ENCODE data around the gene KCNQ4. TPM values are rescaled to one million over a fixed set of nuclear protein-coding genes. Genes with fewer than 3 reads are reported as not detected.

The KCNQ4 gene
- total RNA-seq, 1 experiment from 2014 or later, result 0.63 TPM

DNA sequence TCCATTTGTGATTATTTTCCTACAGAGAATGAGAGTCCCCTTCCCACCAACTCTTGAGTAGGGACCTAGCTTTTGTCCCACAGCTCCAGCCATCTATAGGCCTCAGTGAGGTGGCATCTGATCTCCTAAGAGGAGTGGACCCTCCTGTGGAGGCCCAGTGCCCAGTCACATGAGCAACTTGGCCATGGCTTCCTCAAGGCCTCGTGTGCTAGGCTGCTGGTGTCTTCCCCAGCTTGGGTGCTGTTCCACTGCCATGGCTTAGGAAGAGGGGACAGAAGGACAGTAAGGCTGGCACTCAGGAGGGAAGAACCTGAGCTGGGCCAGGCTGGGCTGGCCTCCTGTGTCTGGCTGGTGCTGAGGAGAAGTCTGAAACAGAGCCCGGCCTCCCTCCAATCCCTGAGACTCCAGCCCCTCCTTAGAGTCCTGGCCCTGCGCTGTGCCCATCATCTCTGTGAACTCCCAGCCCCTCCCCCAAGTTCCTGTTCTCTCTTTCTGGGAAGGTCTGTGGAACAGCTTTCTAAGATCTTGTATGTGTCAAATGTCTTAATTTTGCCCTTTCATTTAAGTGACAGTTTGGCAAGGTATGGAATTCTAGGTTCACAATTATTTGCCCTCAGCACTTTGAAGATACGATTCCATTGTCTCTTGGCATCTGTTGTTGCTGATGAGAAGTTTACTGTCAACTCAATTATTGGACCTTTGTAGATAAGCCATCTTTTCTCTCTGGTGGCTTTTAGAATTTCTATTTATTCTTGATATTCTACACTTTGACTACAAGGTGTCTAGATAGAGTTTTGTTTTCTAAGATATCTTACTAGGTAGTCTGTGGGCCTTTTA lies 7.1 kb upstream of the KCNQ4 start:
- DNase-seq (ENCODE audit: low read depth), result no peak

- no peak for DNase-seq (ENCODE audit: low read depth)
Measured at GRCh38 chr1:40777224-40777970, 6.2 kb upstream of the KCNQ4 start.

GRCh38 chr1:40780678-40781607 lies 2.6 kb upstream of the KCNQ4 start:
- DNase-seq (ENCODE audit: low read depth), result peak; percentile 84

GRCh38 chr1:40781608-40781971 lies 2.0 kb upstream of the KCNQ4 start:
- DNase-seq (ENCODE audit: low read depth), result no peak

GRCh38 chr1:40782371-40782956 lies 1.1 kb upstream of the KCNQ4 start:
- DNase-seq (ENCODE audit: low read depth), result peak; percentile 50

- no peak for DNase-seq (ENCODE audit: low read depth)
Measured at GRCh38 chr1:40784141-40784770, 669 bp downstream of the KCNQ4 start.

DNA sequence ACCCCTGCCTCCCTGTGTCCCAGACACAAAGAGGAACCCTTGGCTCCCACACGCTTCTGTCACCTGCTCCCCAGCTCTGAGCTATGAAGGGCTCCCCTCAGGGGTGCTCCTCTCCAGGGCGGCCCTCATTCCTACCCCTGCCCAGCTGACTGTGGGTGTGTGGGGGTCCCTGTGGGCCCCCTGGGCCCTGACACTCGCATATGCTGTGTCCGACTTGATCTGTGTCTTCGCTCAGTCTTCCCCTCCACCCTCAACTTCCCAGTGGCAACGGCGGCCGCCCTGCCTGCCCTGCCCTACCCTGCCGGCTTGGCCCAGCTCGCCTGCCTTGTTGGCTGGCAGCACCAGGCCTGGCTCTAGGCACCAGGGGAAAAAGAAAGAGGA lies 1.2 kb downstream of the KCNQ4 start:
- no peak for DNase-seq (ENCODE audit: low read depth)

DNA sequence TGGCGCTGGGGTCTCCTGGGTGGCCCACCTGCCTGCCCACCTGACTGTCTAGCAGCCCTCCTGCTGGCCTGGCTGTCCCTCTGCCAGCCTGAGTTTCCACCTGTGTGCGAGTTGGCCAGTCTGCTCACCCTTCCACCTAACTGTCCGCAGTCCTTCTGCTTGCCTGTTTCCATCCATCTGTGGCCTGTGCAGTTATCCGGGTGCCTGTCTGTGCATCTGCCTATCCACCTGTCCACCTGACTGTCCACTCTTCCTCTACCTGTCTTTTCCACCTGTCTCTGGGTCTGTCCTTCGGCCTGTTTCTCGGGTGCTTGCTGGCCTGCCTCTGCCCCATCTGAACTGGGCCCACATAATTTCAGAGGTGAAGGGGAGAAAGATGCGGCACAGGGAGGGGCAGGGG lies 1.9 kb downstream of the KCNQ4 start:
- no peak for DNase-seq (ENCODE audit: low read depth)

- no peak for DNase-seq (ENCODE audit: low read depth)
Measured at GRCh38 chr1:40786171-40786994, 2.8 kb downstream of the KCNQ4 start.

DNA sequence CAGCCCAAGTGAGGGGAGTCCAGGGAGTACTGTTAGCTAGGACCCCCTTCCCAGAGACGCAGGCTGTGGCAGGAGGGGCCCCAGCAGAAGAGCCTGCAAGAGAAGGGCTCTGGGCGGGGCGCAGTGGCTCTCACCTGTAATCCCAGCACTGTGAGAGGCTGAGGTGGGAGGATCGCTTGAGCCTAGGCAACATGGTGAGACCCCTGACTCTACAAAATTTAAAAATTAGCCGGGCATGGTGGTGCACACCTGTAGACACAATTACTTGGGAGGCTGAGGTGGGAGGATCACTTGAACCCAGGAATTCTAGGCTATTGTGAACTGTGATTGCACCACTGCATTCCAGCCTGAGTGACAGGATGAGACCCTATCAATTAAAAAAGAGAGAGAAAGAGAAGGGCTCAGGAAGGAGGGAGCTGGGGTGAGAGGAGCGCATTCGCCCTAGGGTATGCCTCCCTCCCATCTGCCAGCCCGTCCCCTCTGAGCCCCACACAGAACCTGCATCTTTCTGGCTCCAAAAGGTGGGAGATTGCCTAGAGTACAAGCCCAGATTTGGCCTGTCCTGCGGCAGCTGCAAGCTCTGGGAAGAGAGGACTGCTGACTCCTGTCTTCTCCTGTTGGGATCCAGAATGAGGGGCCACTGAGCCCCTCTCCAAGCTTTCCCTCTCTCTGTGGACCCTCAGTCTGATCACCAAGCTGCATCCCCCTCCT lies 3.6 kb downstream of the KCNQ4 start:
- no peak for DNase-seq (ENCODE audit: low read depth)

DNA sequence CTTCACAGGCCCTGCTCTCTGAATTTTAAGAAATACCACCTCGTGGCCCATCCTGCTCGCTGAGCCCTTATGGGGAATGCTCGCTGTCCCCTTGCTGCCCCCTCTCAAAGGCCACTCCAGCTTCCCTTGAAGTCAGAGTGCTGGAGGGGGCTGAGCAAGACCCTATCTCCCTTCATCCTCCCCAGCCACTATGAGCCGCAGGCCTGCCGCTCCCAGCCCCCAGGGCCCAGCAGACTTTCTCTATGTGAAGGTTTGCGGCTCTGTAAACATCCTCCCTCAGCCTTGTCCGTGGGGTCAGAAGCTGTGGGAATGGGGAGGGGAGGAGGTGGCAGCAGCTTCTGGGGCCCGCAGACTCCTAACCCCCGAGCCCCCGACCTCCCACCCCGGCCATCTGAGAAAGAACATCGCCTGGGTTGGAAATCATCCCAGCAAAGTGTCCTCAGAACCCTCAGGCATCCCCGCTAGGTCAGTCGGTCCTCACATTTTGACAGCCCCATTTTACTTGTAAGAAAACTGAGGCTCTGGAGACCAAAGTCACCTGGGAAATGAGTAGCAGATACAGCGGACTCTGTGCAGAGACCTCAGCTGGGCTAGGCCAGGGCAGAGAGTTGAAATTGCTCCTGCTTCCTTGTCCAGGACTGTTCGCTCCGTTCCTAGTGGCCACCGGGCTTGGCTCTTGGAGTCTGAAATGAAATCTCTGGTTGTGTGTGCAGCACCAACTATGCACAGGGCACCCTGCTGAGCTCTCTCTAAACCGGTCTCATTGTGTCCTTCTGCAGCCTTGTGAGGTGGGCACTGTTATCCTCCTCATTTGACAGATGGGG lies 4.4 kb downstream of the KCNQ4 start:
- no peak for DNase-seq (ENCODE audit: low read depth)

DNA sequence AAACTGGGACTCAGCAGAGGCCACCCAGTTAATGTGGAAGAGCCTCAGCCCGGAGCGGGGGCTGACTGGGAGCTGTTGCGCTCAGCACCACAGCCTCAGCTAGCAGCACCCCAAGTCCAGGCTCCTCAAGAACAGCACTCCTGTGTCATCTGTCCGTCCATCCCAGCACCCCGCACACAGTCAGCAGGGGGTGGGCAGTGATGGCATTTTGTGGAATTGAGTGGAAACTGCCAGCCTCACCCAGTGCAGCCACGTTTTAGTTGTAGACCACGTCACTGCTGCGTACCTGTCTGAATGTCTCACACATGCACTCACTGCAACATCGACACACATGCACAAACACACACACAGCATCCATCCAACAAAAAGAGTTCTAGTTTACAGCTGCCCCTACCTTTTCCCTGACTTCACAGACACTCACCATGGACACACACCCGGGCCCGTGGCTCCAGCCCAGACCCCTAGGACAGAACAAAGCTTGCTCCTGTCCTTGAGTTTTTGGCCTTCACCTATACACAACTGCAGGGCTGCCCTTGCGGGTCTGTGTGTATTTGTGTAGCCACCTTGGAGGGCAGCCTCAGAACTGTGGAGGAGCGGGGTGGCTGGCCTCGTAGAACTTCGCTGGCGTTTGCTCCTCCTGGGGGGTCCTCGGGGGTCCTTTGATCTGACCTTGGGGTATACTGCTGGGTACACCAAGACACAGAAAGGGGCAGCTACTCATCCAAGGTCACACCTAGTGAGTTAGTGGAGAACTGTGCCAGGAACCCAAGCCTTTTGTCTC lies 5.2 kb downstream of the KCNQ4 start:
- no peak for DNase-seq (ENCODE audit: low read depth)

GRCh38 chr1:40789342-40789598 lies 5.7 kb downstream of the KCNQ4 start:
- no peak for DNase-seq (ENCODE audit: low read depth)

DNA sequence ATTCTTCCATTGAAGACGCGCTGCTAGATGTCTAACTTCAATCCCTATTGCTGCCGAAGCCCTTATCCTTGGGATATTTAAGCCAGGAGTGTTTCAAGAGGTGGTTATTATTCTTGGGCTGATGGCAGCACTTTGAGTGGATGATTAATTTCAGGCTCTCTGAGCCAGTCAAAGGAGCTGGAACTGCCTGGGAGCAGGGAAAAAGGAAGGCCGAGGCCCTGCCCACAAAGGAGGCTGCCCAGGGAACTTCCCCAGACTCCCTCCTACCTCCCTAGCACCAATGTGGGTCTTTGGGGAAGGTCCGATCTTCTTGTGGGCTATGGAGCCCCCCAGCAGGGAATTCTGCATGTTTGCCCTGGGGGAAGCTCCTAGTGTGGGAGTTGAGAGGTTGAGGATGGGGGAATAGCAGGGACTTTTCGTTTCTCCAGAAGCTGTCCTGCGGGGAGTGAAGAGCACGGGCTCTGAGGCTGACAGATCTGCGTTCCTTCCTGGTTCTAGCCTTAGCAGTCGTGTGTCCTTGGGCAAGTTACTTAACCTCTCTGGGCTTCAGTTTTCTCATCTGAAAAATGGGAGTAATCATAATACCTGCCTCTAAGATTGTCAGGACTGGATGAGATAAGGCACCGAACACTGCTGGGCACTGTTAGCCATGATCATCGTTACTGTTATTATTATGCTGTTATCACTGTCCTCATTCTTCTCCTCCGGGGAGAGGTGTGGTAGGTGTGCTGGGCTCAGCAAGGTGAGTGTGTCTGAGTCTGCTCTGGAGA lies 6.3 kb downstream of the KCNQ4 start:
- DNase-seq (ENCODE audit: low read depth), result no peak

- DNase-seq (ENCODE audit: low read depth), result no peak
Measured at GRCh38 chr1:40792036-40792435, 8.4 kb downstream of the KCNQ4 start.

DNA sequence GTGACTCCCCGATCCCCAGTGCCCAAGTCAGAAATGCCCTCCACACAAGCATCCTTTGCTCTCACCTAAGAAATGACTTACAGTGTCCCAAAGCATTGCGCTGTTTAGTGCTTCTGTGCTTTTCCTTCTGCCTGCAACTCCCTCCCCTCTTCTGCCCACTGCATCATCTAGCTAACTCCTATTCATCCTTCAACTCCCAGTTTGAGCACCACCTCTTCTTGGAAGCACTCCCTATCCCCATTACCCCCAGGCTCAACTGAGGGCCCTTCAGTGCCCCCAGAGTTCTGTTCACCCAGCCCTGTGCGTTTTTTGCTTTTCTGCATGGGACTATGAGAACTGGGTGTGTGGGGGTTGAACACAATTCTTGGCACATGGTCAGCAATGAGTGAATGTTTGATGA lies 10.0 kb downstream of the KCNQ4 start:
- no peak for DNase-seq (ENCODE audit: low read depth)

GRCh38 chr1:40794048-40794447 lies 10.5 kb downstream of the KCNQ4 start:
- DNase-seq (ENCODE audit: low read depth), result no peak

Measured in LHCN-M2 (cell line).